Adrenal gland (tissue), 12 donors: ENCODE data around the gene METTL21A. TPM values are rescaled to one million over a fixed set of nuclear protein-coding genes. Genes with fewer than 3 reads are reported as not detected.

ENCODE experiments used
- DNase-seq, 7 donors: peaks; one replicate each; pipeline ENCODE4 v3.0.0-alpha.2; 2019 to 2020
- H3K27ac ChIP-seq, 5 donors: fragments of 200-600 bp; sonication (generic) in 4 of 5; 1 replicate in 3 of 5; 2 replicates in 2 of 5; pipeline versions ENCODE4 v1.5.1 to v1.8.0; 2016 to 2020; ENCODE audit warnings: mild to moderate bottlenecking in 1 of 5
- H3K27me3 ChIP-seq: fragments of 200-600 bp; 2 replicates; pipeline ENCODE4 v1.8.0; 2021
- H3K36me3 ChIP-seq, 2 donors: fragments of 200-600 bp; replicated peaks in 1 of 2; 1 replicate in 1 of 2; 2 replicates in 1 of 2; pipeline versions ENCODE4 v1.5.1 to v1.8.0; 2018 to 2022
- H3K4me1 ChIP-seq, 2 donors: fragments of 200-600 bp; replicated peaks in 1 of 2; 1 replicate in 1 of 2; 2 replicates in 1 of 2; pipeline versions ENCODE4 v1.5.1 to v1.8.0; 2018 to 2021
- H3K4me3 ChIP-seq, 4 donors: fragments of 200-600 bp; sonication (generic) in 3 of 4; one replicate each; pipeline ENCODE4 v1.5.1; 2016 to 2018
- H3K9me3 ChIP-seq, 3 donors: fragments of 200-600 bp; sonication (generic) in 1 of 3; replicated peaks in 1 of 3; 1 replicate in 2 of 3; 2 replicates in 1 of 3; pipeline versions ENCODE4 v1.5.1 to v1.8.0; 2016 to 2021
- CTCF ChIP-seq, 6 experiments: fragments of 450-650 bp in 4 of 6; fragments of 200-600 bp in 2 of 6; sonication (generic) in 1 of 6; IDR thresholded peaks; 1 replicate in 5 of 6; 2 replicates in 1 of 6; pipeline versions ENCODE4 v1.5.1 to v1.8.0; 2016 to 2021; ENCODE audit warnings: antibody characterized with exemption in 6 of 6, mild to moderate bottlenecking in 2 of 6, moderate library complexity in 1 of 6
- POLR2A ChIP-seq, 2 donors: fragments of 450-650 bp; IDR thresholded peaks; one replicate each; pipeline ENCODE4 v1.6.1; 2017; ENCODE audit warnings: antibody characterized with exemption in 2 of 2, mild to moderate bottlenecking in 2 of 2, moderate library complexity in 1 of 2
- WGBS, 4 donors: extraction: QIAGEN DNeasy Blood & Tissue Kit in 2 of 4; methylation state at CpG; one replicate each; pipeline versions ENCODE4 v1.1.5 to v1.1.7; 2013 to 2017; 5-methylcytosine and 5-hydroxymethylcytosine counted together
- intact Hi-C, 2 donors: fragments of 100-400 bp; cut with DNase I; formaldehyde crosslinking; loops; one replicate each; pipeline versions ENCODE4 v1.14.1 to v1.15.0; 2022 to 2023
- polyA plus RNA-seq, 3 donors: library from polyadenylated mRNA; stranded (reverse); fragments of 200-250 nt in 2 of 3; fragments of 350-450 nt in 1 of 3; fragmentation: Illumina TruSeq in 1 of 3; extraction: RNeasy Lipid Tissue Mini Kit (QIAGEN cat#74804) in 1 of 3; gene quantifications; one replicate each; pipeline ENCODE4 v1.2.3, GENCODE V29; 2013 to 2014
- total RNA-seq, 9 donors: library from RNA; depleted of rRNA in 4 of 9; stranded (reverse); fragments of >200 nt in 4 of 9; fragments of 120-200 nt in 1 of 9; fragmentation: NEBNext Ultra II Directional in 1 of 9; extraction: Animal tissue kit (Norgen Biotek cat#: 25700) in 1 of 9; gene quantifications; one replicate each; pipeline versions ENCODE4 v1.1.0 to v1.2.4, GENCODE V29; 2013 to 2023
- donor health status: healthy with polysubstance abuse.
- donor health status: Bipolar disorder and iron deficiency.
- donor health status: DM: yes; HTN: yes; CAD: no.
- donor health status: DM: no; HTN: no; CAD: no.
- donor health status: DM: no; HTN: no; CAD: no.
- donor health status: DM: yes; HTN: yes; CAD: no.

Gene METTL21A
- total and polyA plus RNA-seq, 12 donors, result 6.9 to 49.7 (median 13.6) TPM

- DNase-seq, result no peak
- H3K36me3 ChIP-seq, result no peaks in the 10 kb centered on the region
- H3K4me3 ChIP-seq, result no peak overlapping the region
- H3K4me1 ChIP-seq, result peaks cover 0 to 23% of the 10 kb centered on the region in 2 donors
- intact Hi-C loops, result loop anchor here (10.0 kb wide), 3 partner anchors 87 to 113 kb away; partner anchors contain the start of gene CREB1 (in 1 of the 2)
- 85 to 90% (median 88%) methylated on average over 10 of the region's 10 CpGs for WGBS, 4 donors
- H3K9me3 ChIP-seq, result no peaks in the 10 kb centered on the region
- H3K27me3 ChIP-seq, result no peaks in the 10 kb centered on the region
- TF ChIP-seq CTCF (IDR thresholded peaks at IDR 0.05), result no peak
- no peak for TF ChIP-seq POLR2A (IDR thresholded peaks at IDR 0.05)
- H3K27ac ChIP-seq, result no peak overlapping the region
Observed at GRCh38 chr2:207621501-207622039, 3.6 kb downstream of the METTL21A start.

GRCh38 chr2:207619764-207620203, 5.4 kb downstream of the METTL21A start:
- WGBS, 4 donors, result 52 to 73% (median 64%) methylated on average over 4 of the region's 4 CpGs
- H3K4me1 ChIP-seq, result peaks cover 0 to 20% of the 10 kb centered on the region in 2 donors

GRCh38 chr2:207617011-207617671, 8.1 kb downstream of the METTL21A start:
- Histone ChIP-seq H3K36me3 (no peaks in the 10 kb centered on the region), H3K9me3 (no peaks in the 10 kb centered on the region), H3K27me3 (no peaks in the 10 kb centered on the region), H3K27ac (peak overlapping the region in 2 of 5 donors; percentile 18 to 49), H3K4me1 (peaks cover 0 to 11% of the 10 kb centered on the region in 2 donors), H3K4me3 (no peak overlapping the region)
- DNase-seq, result no peak
- no peak for TF ChIP-seq POLR2A (IDR thresholded peaks at IDR 0.05)
- TF ChIP-seq CTCF (IDR thresholded peaks at IDR 0.05), result no peak
- 57 to 67% (median 65%) methylated on average over 6 of the region's 6 CpGs for WGBS, 4 donors
- intact Hi-C loops, result no loop called here

More at GRCh38 chr2:207619764-207620203, 5.4 kb downstream of the METTL21A start:
- no peak for DNase-seq
- H3K9me3 ChIP-seq, result no peaks in the 10 kb centered on the region
- H3K27me3 ChIP-seq, result no peaks in the 10 kb centered on the region
- intact Hi-C loops, result loop anchor here (10.0 kb wide), 3 partner anchors 85 to 115 kb away; partner anchors contain the start of gene CREB1 (in 1 of the 2)
- H3K4me3 ChIP-seq, result no peak overlapping the region
- TF ChIP-seq CTCF (IDR thresholded peaks at IDR 0.05) (no peak), POLR2A (IDR thresholded peaks at IDR 0.05) (no peak)
- H3K27ac ChIP-seq, result no peak overlapping the region
- H3K36me3 ChIP-seq, result no peaks in the 10 kb centered on the region

- no peaks in the 10 kb centered on the region for H3K27me3 ChIP-seq
- intact Hi-C loops, result no loop called here
- no peaks in the 10 kb centered on the region for H3K9me3 ChIP-seq
- no peak for DNase-seq
- WGBS, 4 donors, result 67 to 84% (median 73%) methylated on average over 4 of the region's 4 CpGs
- no peaks in the 10 kb centered on the region for H3K36me3 ChIP-seq
- H3K4me1 ChIP-seq, result peaks cover 0 to 11% of the 10 kb centered on the region in 2 donors
- peak overlapping the region in 2 of 5 donors; percentile 15 to 49 for H3K27ac ChIP-seq
- no peak overlapping the region for H3K4me3 ChIP-seq
- TF ChIP-seq CTCF (IDR thresholded peaks at IDR 0.05) (no peak), POLR2A (IDR thresholded peaks at IDR 0.05) (no peak)
Observed at GRCh38 chr2:207616185-207616584, 9.0 kb downstream of the METTL21A start.
